GM12891 (cell line): ENCODE measurements around the gene CMIP.

Source experiments
- PAX5 ChIP-seq: IDR thresholded peaks from 2 replicates; pipeline ENCODE4 v1.6.1; 2011; ENCODE audit warnings: low read length, moderate library complexity, mild to moderate bottlenecking; ENCODE audit not compliant: insufficient read depth, severe bottlenecking
- POLR2A ChIP-seq: IDR thresholded peaks from 2 replicates; pipeline ENCODE4 v1.6.1; 2011; ENCODE audit warnings: low read depth, low read length, control low read depth
- POLR2AphosphoS5 ChIP-seq: IDR thresholded peaks from 2 replicates; pipeline ENCODE4 v1.6.1; 2011; ENCODE audit warnings: low read depth, low read length, control low read depth
- POU2F2 ChIP-seq: IDR thresholded peaks from 2 replicates; pipeline ENCODE4 v1.6.1; 2011; ENCODE audit warnings: low read depth, mild to moderate bottlenecking, control low read depth, low read length, moderate library complexity
- SPI1 ChIP-seq: IDR thresholded peaks from 2 replicates; pipeline ENCODE4 v1.6.1; 2011; ENCODE audit warnings: low read depth, low read length, control low read depth
- TAF1 ChIP-seq: IDR thresholded peaks from 2 replicates; pipeline ENCODE4 v1.6.1; 2011; ENCODE audit warnings: low read depth, low read length, control low read depth

DNA sequence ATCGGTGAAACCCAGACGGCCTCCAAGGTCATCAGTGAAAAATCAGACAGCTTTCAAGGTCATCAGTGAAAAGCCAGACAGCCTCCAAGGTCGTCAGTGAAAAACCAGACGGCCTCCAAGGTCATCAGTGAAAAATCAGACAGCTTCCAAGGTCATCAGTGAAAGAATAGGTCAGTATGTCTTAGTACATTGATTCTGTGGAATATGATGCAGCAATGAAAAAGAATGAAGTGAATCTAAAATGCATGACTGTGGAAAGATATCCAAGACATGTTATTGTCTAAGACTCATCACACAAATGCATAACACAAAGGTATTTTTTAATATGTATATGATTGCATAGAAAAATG, 72.5 kb downstream of the CMIP start:
- no peak for TF ChIP-seq POLR2AphosphoS5
- TF ChIP-seq TAF1: no peak
- no peak for TF ChIP-seq POLR2A
- TF ChIP-seq POU2F2: no peak
- TF ChIP-seq SPI1: no peak
- TF ChIP-seq PAX5: no peak
